H1 (cell line): Measurements from ENCODE around the gene CCDC110.

Experiments used
- BCL11A ChIP-seq, 2 experiments: IDR thresholded peaks; one replicate each; pipeline ENCODE4 v1.6.1; 2011; ENCODE audit warnings: low read depth in 2 of 2, low read length in 2 of 2, mild to moderate bottlenecking in 2 of 2
- JUN ChIP-seq: IDR thresholded peaks from 2 replicates; pipeline ENCODE4 v1.6.1; 2011; ENCODE audit warnings: low read depth, mild to moderate bottlenecking, improper control_type of control experiment, low read length
- NRF1 ChIP-seq: IDR thresholded peaks from 2 replicates; pipeline ENCODE4 v1.6.1; 2011; ENCODE audit warnings: mild to moderate bottlenecking, low read depth, low read length, improper control_type of control experiment
- POLR2A ChIP-seq, 2 experiments: IDR thresholded peaks; 1 replicate in 1 of 2; 2 replicates in 1 of 2; pipeline ENCODE4 v1.6.1; 2011; ENCODE audit warnings: low read depth in 2 of 2, low read length in 2 of 2, mild to moderate bottlenecking in 2 of 2; ENCODE audit errors: control extremely low read depth in 1 of 2
- SIN3A ChIP-seq, 2 experiments: IDR thresholded peaks in 1 of 2; conservative IDR thresholded peaks in 1 of 2; 2 replicates each; pipeline ENCODE4 v1.6.1; 2011 to 2012; ENCODE audit warnings: low read length in 2 of 2, improper control_type of control experiment in 1 of 2, low read depth in 1 of 2, mild to moderate bottlenecking in 1 of 2
- SP2 ChIP-seq: IDR thresholded peaks from 2 replicates; pipeline ENCODE4 v1.6.1; 2012; ENCODE audit warnings: mild to moderate bottlenecking, low read length, inconsistent platforms
- TF ChIP-seq, protein P1 (sequence below): IDR thresholded peaks from 2 replicates; pipeline ENCODE4 v1.6.1; 2011; ENCODE audit warnings: low read depth, mild to moderate bottlenecking, low read length; ENCODE audit not compliant: insufficient read depth

GRCh38 chr4:185469580-185470154, 1.9 kb downstream of the CCDC110 start:
- TF ChIP-seq SP2 (no peak), POLR2A (IDR thresholded peaks at IDR 0.05; ENCODE audit: control extremely low read depth in 1 of 2, low read depth in 2 of 2, low read length in 2 of 2) (no peak), NRF1 (no peak), JUN (no peak), SIN3A (conservative IDR thresholded peaks at IDR 0.05 in 1 of 2, IDR thresholded peaks at IDR 0.05 in 1 of 2; ENCODE audit: low read depth in 1 of 2, low read length in 2 of 2) (no peak), BCL11A (IDR thresholded peaks at IDR 0.05; ENCODE audit: low read depth in 2 of 2, low read length in 2 of 2) (no peak)
- TF ChIP-seq, protein P1, sequence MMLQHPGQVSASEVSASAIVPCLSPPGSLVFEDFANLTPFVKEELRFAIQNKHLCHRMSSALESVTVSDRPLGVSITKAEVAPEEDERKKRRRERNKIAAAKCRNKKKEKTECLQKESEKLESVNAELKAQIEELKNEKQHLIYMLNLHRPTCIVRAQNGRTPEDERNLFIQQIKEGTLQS: no peak
